GM21515 (cell line): ENCODE measurements around the gene SPSB1.

Experiments
- ATAC-seq: cut with Tn5 transposase; IDR thresholded peaks from one replicate; pipeline ENCODE4 v1.9.1; 2021; ENCODE audit not compliant: unreplicated experiment

Gene SPSB1

DNA sequence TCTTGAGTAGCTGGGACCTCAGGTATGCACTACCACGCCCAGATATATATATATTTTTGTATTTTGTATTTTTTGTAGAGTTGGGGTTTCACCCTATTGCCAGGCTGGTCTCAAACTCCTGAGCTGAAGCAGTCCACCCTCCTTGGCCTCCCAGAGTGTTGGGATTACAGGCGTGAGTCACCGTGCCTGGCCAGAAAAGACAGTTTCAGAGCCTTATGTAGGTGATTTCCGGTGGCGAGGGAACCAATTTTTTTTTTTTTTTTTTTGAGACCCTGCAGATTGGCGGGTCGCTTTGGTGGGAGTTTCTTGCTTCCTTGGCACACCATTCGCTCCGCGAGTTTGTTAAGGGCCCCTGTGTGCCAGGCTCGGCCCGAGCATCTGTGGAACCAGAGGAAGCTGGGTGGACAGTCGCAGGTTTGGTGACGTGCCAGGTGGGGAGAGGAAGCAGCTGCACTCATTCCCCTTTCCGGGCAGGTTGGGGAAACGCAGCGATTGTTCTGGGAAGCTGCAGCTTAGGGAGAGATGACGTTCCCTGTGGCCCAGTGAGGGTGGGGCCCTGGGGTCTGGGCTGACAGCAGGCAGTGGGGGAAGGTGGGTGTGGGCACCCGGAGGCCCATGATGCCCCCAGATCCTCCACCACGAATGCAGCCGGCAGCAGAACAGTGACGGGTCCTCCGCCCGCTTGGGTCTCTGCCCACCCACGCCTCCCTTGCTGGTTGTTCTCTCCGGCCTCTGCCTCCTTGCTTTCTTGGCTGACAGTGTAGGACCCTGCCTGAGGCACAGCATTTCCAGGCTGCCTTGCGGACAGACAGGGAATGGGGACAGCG, 25.1 kb downstream of the SPSB1 start:
- no peak for ATAC-seq

DNA sequence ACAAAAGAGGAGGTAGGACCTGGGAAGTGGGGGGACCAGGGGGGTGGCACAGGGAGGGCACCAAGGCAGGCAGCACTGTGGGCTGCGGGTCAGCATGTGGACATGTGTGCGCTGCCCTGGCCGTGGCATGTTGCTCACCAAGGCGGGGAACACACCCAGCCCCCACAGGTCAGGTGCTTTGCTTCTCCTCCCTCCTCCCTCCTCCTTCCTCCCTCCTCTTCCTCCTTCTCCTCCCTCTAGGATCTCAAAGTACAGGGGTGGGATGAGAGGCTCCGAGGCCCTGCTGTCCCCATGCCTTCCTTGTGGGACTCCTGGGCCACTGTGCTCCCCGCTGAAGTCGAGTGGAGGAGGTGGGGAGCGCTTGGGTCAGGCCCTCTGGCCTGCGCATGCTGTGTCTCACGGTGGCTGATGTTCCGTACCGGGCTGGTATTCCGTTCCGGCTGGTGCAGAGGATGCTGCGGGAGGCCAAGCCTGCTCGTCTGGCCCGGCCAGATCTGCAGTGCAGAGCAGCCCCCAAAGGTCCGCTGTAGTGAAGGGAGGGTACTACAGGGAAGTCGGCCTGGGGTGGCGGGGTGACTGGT, 26.6 kb downstream of the SPSB1 start:
- ATAC-seq: no peak

DNA sequence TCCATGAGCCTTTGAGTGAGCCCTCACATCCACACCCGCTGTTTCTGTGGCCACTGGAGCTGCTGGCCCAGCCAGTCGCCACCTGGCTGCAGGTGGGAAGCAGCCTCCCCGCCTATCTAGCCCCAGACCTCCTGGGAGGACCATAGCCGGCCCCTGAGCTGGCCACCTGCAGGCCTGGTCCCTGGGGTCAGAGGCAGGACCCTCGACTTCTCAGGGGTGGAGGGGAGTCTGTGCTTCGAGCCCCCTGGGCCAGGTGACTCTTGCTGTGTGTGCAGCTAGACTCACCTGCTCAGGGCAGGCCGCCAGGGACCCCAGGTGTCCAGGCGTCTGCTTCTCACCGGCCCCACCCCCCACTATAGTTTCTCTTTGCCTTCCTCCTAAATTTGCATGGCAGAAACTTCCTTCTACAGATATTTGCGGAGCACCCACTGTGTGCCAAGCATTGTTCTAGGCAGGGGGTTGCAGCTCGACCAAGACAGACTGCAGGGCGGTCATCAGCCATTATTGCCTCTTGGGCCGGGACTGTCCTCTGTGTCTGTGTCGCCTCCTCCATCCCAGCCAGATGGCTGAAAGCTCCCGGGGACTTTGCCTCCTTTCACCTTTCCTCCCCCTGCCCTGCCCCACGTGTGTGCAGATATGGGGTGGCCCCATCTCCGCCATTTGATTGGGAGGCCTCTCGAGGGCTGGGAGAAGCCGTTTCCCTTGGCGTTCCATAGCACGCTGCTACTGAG, 27.3 kb downstream of the SPSB1 start:
- no peak for ATAC-seq

DNA sequence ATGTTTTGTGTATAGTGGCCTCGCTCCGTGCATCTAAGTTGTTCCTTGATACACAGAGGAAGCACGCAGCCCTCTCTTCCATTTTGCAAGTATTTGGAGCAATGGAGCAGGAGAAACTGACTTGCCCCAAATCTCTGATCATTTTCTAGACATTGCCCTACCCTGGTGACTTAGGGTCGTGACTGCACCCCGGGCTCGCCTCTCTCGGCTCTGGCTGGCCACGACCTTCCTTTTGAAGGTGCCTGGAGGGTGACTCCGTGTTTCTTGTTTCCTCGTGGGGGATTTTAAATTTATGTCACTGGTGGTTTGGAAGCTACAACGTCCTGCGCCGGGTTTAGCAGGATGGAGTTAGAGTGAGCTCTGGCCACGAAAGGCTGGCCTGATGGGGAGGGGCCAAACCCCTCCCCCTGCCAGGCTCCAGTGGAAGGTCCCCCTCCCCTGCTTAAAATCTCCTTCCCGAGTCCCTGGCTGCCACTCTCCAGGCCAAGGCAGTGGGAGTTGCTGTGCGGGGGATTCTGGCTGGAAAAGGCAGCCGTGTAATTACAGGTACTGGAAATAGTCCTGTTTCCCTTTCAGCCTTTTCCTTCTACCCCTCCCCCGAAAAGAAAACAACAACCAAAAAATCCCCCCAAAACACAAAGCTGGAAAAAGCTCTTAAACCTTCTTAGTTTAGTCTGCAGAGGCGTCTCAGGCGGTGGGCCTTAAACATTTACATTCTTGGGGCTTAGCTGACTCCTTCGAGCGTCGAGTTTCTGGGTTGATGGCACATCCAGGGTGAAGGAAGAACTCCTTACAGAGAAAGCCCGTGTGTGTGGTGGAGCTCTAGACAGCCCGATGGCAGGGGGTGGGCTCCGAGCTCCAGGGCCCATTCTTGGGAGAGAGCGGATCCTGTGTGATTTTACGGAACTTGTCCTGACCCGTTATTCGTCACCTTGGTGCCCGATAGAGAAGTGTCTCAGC, 28.1 kb downstream of the SPSB1 start:
- ATAC-seq: no peak

DNA sequence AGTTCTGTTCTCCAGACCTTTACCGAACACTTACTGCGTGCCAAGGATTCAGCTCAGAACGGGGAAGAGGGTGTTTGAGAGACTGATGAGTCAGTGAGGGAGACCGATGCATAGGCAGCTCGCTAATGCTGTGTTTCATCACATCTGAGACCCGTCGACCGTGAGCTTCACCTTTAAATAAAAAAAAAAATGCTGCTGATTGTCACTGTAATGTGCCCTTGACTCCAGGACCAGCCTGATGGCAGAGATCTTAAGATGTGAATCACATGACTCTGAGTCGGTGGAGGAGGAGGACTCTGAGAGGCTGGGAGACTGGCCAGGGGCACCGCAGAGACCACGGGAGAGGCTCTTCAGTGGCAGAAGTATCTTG, 28.8 kb downstream of the SPSB1 start:
- ATAC-seq: no peak

DNA sequence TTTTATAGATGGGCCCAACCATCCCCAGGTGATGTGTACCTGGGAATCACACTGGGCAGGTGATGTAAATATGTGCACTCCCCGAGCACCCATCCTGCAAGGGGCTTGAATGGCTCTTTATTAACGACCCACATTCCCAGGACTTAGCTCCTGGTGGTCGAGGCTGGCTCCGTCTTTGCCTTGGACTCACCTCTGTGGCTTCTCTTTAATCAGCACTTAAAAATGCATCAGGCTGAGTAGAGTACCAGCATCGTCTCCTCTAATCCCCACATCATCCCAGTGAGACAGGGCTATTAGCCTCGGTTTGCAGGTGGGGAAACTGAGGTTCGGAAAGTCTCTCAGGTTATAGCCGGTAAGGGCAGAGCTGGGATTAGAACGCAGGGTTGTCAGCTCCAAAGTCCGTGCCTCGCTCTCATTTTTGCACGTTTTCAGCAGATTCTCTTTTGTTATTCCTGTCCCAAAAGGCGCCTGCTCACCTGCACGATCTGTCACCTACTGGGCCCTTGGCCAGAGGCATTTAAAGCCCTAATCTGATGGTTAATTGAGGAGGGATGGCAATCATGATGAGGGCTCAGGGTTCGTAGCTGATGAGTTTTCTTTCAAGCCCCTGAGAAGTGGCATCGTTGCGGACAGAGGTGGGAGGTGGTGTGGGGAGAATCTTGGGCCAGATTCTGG, 29.4 kb downstream of the SPSB1 start:
- no peak for ATAC-seq

DNA sequence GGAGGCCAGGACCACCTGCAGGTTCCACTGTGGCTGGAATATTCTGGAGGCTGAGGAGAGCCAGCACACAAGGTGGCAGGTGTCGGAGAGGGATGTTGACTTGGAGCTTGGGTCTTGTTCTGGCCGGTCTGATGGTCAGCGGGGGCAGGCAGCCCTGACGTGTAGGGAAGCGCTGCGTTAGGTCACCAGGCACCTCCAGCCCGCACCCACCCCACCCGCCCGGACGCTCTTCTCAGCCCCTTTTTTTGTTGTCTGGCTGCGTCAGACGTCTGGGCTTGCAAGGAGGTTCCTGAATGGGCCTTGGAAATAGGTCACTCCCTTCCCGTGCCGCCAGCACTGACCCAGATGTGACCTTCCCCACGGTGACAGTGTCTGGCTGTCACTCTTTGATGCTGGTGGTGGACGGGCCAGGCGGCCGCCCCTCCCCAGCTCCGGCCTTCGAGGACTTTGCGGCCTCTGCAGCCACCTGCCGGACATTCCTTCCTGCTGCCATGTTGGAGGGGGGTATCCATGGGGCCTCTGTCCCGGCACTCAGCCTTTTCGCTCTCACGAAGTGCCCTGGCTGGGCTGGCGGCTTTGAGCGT, 30.1 kb downstream of the SPSB1 start:
- ATAC-seq: no peak

DNA sequence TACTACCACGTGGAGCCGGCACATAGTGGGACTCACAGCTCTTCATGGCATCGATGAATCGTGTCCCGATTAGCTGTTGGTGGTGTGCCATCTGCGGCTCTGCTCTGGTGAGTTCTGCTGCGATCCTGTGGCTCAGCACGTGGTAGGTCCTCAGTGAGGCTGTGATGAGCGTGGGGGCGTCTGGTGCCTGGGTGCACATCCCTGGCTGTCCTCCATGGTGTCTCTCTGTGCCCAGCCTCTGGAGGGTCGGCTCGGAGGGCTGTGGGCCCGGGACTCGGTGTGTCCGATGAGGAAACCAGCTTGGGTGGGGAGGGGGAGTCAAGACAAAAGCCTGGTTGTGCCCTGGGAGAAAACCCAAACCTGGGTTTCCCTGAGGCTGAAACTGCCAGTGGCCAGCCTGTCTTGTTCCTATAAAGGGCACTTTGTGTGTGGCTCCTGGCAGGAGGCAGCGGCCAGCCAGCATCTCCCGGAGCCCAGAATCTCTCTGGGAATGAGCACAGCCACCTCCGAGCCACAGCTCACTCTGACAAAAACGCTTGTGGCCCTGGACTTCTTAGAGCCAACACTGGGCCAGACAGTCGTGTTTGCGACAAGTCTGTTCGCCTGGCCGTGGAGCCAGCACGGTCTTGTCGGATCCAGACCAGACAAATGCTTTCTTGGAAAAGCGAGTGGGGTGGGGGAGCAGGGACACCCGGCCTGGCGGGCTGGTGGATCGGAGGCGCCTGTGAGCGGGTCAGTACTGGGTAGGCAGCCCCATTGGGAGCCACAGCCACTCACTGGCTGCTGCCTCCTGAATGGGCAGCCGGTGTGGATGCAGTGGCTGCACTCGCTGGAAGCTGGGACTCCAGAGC, 31.8 kb downstream of the SPSB1 start:
- ATAC-seq: no peak

DNA sequence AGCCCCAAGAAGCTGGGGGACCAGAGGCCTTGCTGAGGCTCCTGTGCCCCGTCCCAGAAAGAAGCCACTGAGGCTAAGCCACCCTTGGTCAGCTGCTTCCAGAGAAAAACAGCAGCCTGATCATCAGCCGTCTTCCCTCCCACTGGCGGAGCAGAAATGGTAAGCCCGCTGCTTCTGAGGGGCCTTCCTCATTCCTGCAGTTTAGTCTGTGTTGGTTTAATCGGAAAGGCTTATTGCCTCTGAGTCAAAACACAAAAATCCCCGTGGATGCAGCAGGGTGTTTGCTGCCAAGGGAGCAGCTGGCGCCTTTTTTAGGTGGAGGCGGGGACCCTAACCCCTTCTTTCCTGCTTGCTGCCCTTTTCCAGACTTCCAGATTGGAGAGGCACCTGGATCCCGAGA, 33.9 kb downstream of the SPSB1 start:
- ATAC-seq: no peak

DNA sequence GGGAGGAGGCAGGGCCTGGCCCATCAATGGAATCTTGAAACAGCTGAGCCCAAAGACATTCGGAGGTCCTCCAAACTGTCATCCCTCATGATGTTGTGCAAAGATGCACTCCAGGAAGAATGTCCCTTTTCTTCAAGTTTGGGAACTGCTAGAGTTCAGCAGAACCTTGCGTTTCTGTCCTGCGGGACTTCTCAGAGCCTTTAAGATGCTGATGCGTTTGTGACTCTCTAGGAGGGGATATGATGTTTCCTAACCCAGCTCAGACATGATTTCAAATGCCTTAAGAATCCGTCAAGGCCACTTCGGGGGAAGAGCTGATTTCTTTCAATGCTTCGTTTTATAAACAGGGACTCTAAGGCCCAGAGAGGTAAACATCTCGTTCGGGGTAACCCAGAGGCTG, 35.5 kb downstream of the SPSB1 start:
- ATAC-seq: no peak

DNA sequence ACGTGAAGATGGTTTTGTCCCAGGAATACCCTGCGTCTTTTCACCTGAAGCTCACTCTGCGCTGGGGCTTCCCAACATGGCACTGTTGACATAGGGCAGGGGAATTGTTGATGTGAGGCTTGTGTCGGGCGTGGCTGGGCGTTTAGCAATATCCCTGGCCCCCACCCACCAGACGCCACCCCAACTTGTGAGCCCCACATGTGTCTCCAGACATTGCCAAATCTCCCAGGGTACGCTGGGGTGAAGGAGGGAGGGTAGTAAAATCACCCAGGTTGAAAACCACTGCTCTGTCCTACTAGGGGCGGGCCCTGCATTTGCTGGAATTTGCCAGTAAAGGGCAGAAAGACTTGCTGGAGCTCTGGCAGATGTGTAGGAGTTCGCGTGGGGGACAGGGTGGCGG, 36.0 kb downstream of the SPSB1 start:
- ATAC-seq: no peak

DNA sequence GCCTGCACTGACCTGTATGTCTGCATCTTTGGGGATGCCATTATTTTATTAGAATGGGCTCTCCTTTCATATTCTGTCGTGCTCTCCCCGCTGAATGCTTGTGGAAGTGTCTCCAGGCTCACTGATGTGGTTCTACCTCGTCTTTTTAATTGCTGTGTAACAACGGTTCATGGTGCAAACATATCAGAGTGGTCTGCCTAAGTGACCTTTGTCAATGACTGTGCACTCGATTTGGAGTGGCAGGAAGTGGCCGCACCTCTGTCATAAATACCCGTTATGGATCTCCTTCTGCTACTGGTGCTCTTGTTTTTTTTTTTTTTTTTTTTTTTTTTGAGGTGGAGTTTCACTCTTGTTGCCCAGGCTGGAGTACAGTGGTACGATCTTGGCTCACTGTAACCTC, 38.3 kb downstream of the SPSB1 start:
- no peak for ATAC-seq

DNA sequence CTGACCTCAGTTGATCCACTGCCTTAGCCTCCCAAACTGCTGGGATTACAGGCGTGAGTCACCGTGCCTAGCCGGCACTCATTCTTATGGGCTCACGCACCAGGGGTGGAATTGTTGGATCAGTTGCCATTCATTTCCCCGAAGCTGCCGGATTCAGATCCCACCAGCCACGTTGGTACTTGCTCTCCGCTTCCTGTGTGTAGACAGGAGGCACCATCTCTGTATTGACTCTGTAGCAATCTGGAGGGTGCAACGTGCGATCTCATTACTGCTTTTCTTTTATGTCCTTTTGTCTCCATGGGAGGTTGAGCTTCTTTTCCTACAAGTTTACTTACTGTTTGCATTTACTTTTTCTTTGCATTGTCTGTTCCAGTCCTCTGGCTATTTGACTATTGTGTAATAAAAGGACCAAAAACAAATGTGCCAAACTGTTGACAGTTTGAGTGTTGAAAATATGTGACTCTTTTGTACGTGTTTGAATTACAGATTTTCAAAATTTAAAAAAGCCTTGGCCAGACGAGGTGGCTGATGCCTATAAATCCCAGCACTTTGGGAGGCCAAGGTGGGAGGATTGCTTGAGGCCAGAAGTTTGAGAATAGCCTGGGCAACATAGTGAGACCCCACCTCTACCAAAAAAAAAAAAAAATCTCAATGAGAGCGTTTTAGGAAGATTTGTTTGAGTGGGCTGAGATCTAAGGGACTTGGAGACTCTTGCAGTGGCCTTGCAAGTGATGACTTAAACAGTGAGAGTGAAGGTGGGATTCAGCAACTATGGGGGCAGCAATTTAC, 39.1 kb downstream of the SPSB1 start:
- ATAC-seq: no peak

DNA sequence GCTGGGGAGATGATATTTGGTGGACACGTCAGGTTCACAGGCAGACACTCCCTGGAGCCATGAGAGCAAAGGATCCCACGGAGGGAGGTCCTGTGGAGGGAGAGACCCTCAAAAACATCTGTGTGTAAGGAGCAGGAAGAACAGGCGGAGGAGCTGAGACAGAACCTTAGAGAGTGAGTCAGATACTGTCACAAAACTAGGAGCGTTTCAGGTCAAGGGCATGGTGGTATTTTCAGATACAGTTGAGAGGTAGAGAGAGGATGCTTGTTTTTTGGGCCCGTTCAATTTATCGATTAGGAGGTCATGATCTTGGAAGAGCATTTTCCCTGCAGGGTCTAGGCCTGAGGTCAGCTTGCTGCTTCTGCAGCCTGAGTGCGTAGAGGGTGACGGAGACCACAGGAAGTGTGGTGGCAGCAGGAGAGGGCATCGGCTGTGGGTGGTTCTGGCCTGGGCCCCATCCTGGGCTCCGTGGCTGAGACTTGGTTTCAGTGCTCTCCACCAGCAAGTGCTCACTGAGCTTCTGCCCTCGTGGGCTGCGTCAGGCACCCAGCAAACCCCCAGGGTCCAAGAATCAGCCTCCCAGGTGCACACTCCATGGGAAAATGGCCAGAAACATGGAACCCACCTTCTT, 39.9 kb downstream of the SPSB1 start:
- no peak for ATAC-seq

DNA sequence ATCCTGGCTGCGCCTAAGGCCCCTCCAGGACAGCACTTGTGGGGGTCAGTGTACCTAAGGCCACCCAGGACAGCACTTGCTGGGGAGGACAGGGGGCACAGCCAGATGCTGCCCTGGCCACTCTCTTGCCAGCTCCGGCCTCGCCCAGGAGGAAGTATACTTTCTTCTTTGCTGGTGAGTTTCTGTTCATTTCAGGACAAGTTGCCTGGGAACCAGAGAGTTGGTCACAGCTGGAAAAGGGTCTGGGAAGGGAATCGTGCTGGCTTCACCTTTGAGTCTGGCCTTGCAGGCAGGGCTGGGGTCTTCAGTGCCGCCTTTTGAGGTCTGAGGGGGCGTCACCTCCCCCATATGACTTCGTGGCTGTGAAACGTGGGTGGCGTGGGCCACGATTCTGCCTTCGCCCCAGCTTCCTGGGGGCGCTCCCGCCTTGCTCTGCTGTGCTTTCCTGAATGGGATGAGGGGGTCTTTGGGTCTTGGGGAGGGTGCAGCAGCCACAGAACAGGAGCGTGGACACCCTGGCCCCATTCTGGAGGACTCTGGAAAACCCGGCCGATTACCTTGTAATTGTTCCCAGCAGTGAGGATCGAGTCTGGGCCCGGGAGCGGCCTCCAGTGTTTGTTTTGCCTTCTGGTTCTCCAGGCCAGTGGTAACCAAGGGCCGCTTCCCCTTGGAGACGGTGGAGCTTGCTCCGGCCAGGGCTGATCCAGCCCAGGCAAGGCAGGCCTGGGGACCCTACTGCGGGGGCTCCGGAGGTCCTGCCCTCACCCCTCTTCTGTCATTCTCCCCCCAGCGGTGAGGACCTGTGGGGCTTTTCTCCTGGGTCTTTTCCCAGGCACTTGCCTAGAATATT, 45.9 kb downstream of the SPSB1 start:
- ATAC-seq: no peak

DNA sequence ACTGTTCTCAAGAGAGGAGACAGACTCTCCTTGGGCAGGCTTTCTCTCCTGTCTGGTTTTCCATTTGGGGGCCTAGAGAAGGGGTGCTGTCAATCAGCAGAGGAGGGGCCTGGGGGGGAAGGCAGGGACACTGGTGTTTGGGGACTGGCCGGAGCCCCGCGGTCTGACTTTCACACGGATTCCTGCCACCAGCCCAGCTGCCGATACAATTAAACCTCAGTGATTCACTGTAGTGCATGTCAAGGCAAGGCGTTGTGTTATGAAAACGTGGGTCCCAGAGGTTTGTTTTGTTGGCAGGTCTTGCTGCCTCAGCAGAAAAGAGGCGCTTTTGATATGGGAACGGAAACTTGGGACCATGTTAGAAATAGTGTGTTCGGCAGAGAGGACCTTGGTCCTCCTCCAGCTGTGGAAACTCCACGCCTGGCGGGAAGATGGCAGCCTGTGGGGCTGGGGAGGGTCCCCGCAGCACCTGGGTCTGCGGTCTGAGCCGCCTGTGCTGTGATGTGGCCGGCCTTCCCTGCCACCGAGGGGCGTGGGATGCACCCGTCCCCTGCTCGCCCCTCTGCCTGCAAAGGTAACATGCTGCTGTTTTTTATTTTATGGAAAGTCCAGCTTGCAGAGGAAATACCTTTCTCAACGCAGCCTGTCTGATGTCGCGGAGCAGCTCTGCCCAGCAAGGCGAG, 47.6 kb downstream of the SPSB1 start:
- ATAC-seq: no peak

DNA sequence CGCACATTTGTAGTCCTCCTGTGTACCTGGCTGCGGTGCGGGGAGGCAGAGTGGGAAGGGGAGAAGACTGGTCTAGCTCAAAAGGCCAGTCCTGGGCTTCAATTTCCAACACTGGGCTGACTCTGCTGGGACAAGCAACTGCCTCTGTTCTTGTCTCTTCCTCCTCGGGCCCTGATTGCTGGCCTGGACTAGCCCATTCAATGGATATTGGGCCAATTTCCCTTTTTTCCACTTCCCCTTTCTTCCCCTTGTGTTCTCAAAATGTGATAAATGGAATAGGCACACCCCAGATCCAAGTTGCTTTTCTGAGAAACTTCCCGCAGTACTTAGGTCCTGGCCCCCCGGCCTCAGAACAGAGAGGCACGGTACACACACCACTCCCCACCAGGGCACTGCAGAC, 48.2 kb downstream of the SPSB1 start:
- no peak for ATAC-seq
